Measurements from ENCODE around the gene RAX2. TPM values are rescaled to one million over a fixed set of nuclear protein-coding genes. Genes with fewer than 3 reads are reported as not detected.
"Not testable (repeated sequence)": the region's sequence is repeated elsewhere in the genome, so short reads cannot be mapped to it uniquely, and the experiment has no call there.

Gene RAX2
- total and polyA plus RNA-seq, 4 donors: 0.01 TPM; not detected in 3

- no peaks in the 10 kb centered on the region for H3K27me3 ChIP-seq (ENCODE audit: control insufficient read depth in 3 of 3, insufficient read depth in 3 of 3, low read length in 2 of 3)
- no peak for DNase-seq
- TF ChIP-seq, protein P1, sequence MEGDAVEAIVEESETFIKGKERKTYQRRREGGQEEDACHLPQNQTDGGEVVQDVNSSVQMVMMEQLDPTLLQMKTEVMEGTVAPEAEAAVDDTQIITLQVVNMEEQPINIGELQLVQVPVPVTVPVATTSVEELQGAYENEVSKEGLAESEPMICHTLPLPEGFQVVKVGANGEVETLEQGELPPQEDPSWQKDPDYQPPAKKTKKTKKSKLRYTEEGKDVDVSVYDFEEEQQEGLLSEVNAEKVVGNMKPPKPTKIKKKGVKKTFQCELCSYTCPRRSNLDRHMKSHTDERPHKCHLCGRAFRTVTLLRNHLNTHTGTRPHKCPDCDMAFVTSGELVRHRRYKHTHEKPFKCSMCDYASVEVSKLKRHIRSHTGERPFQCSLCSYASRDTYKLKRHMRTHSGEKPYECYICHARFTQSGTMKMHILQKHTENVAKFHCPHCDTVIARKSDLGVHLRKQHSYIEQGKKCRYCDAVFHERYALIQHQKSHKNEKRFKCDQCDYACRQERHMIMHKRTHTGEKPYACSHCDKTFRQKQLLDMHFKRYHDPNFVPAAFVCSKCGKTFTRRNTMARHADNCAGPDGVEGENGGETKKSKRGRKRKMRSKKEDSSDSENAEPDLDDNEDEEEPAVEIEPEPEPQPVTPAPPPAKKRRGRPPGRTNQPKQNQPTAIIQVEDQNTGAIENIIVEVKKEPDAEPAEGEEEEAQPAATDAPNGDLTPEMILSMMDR (IDR thresholded peaks at IDR 0.05; ENCODE audit: control extremely low read depth, extremely low read depth): no peak
Measured at GRCh38 chr19:3767050-3767449, 5.0 kb downstream of the RAX2 start.

GRCh38 chr19:3766520-3766919 lies 5.5 kb downstream of the RAX2 start:
- Histone ChIP-seq H3K27me3 (ENCODE audit: control insufficient read depth in 3 of 3, insufficient read depth in 3 of 3, low read length in 2 of 3) (no peaks in the 10 kb centered on the region), H3K9me3 (ENCODE audit: control insufficient read depth in 4 of 4, insufficient read depth in 3 of 4, low read length in 3 of 4) (no peaks in the 10 kb centered on the region), H3K36me3 (ENCODE audit: control insufficient read depth in 4 of 4, insufficient read depth in 4 of 4, low read length in 4 of 4) (peaks cover 0 to 28% (median 0%) of the 10 kb centered on the region in 4 donors), H3K4me3 (no peak overlapping the region), H3K4me1 (ENCODE audit: control insufficient read depth in 5 of 5, insufficient read depth in 5 of 5, low read length in 5 of 5) (peaks cover 0 to 3% (median 2%) of the 10 kb centered on the region in 5 donors), H3K27ac (ENCODE audit: low read depth in 1 of 2, low read length in 1 of 2) (no peak overlapping the region), H3K9ac (ENCODE audit: insufficient read depth in 1 of 2, low read length in 2 of 2) (no peak overlapping the region)
- TF ChIP-seq, protein P1 (IDR thresholded peaks at IDR 0.05; ENCODE audit: control extremely low read depth, extremely low read depth): no peak
- WGBS, 2 donors: 77 to 80% methylated on average over 7 of the region's 7 CpGs
- ATAC-seq (ENCODE audit: insufficient read depth, low FRiP score) (no peak), DNase-seq (no peak)

More at GRCh38 chr19:3767050-3767449, 5.0 kb downstream of the RAX2 start:
- no peak for ATAC-seq (ENCODE audit: insufficient read depth, low FRiP score)
- no peak overlapping the region for H3K4me3 ChIP-seq
- H3K36me3 ChIP-seq (ENCODE audit: control insufficient read depth in 4 of 4, insufficient read depth in 4 of 4, low read length in 4 of 4): peaks cover 0 to 28% (median 0%) of the 10 kb centered on the region in 4 donors
- no peaks in the 10 kb centered on the region for H3K9me3 ChIP-seq (ENCODE audit: control insufficient read depth in 4 of 4, insufficient read depth in 3 of 4, low read length in 3 of 4)
- no peak overlapping the region for H3K27ac ChIP-seq (ENCODE audit: low read depth in 1 of 2, low read length in 1 of 2)
- whole genome bisulfite sequencing, 2 donors: 93 to 99% methylated on average over 23 of the region's 23 CpGs
- no peak overlapping the region for H3K9ac ChIP-seq (ENCODE audit: insufficient read depth in 1 of 2, low read length in 2 of 2)
- peaks cover 0 to 3% (median 0%) of the 10 kb centered on the region in 5 donors for H3K4me1 ChIP-seq (ENCODE audit: control insufficient read depth in 5 of 5, insufficient read depth in 5 of 5, low read length in 5 of 5)

- H3K9ac ChIP-seq (ENCODE audit: insufficient read depth in 1 of 2, low read length in 2 of 2); H3K27ac ChIP-seq (ENCODE audit: low read depth in 1 of 2, low read length in 1 of 2); ATAC-seq (ENCODE audit: insufficient read depth, low FRiP score); H3K4me3 ChIP-seq; DNase-seq; H3K27me3 ChIP-seq (ENCODE audit: control insufficient read depth in 3 of 3, insufficient read depth in 3 of 3, low read length in 2 of 3); H3K9me3 ChIP-seq (ENCODE audit: control insufficient read depth in 4 of 4, insufficient read depth in 3 of 4, low read length in 3 of 4); H3K4me1 ChIP-seq (ENCODE audit: control insufficient read depth in 5 of 5, insufficient read depth in 5 of 5, low read length in 5 of 5): not testable (repeated sequence)
- H3K36me3 ChIP-seq (ENCODE audit: control insufficient read depth in 4 of 4, insufficient read depth in 4 of 4, low read length in 4 of 4): peaks cover 0 to 28% (median 0%) of the 10 kb centered on the region in 4 donors
- 93 to 96% methylated on average over 5 of the region's 5 CpGs for WGBS, 2 donors
Measured at GRCh38 chr19:3765757-3766156, 6.3 kb downstream of the RAX2 start.

- H3K9ac ChIP-seq (ENCODE audit: insufficient read depth in 1 of 2, low read length in 2 of 2): no peak overlapping the region
- DNase-seq: no peak
- no peaks in the 10 kb centered on the region for H3K27me3 ChIP-seq (ENCODE audit: control insufficient read depth in 3 of 3, insufficient read depth in 3 of 3, low read length in 2 of 3)
- 92 to 95% methylated on average over 12 of the region's 12 CpGs for WGBS, 2 donors
- H3K4me1 ChIP-seq (ENCODE audit: control insufficient read depth in 5 of 5, insufficient read depth in 5 of 5, low read length in 5 of 5): peaks cover 0 to 10% (median 3%) of the 10 kb centered on the region in 5 donors
- H3K9me3 ChIP-seq (ENCODE audit: control insufficient read depth in 4 of 4, insufficient read depth in 3 of 4, low read length in 3 of 4): no peaks in the 10 kb centered on the region
- no peak overlapping the region for H3K27ac ChIP-seq (ENCODE audit: low read depth in 1 of 2, low read length in 1 of 2)
- TF ChIP-seq, protein P1 (IDR thresholded peaks at IDR 0.05; ENCODE audit: control extremely low read depth, extremely low read depth): no peak
- peaks cover 0 to 28% (median 0%) of the 10 kb centered on the region in 4 donors for H3K36me3 ChIP-seq (ENCODE audit: control insufficient read depth in 4 of 4, insufficient read depth in 4 of 4, low read length in 4 of 4)
- no peak for ATAC-seq (ENCODE audit: insufficient read depth, low FRiP score)
- H3K4me3 ChIP-seq: no peak overlapping the region
Measured at GRCh38 chr19:3765121-3765520, 6.9 kb downstream of the RAX2 start.

All from lung (tissue), 12 donors.